OCI-LY3 (cell line): Measurements from ENCODE around the gene ARHGAP19.

Experiments used
- CTCF ChIP-seq: fragments of 200-600, 300-600 bp; sonication (generic); IDR thresholded peaks from 2 replicates; pipeline ENCODE4 v1.5.1; 2014; ENCODE audit warnings: antibody characterized with exemption, low read length, low read depth
- EZH2phosphoT487 ChIP-seq: fragments of 200-600 bp; shearing (Covaris generic); IDR thresholded peaks from 2 replicates; pipeline ENCODE4 v1.6.1; 2018; ENCODE audit warnings: antibody characterized with exemption, mixed run types, low read depth

DNA sequence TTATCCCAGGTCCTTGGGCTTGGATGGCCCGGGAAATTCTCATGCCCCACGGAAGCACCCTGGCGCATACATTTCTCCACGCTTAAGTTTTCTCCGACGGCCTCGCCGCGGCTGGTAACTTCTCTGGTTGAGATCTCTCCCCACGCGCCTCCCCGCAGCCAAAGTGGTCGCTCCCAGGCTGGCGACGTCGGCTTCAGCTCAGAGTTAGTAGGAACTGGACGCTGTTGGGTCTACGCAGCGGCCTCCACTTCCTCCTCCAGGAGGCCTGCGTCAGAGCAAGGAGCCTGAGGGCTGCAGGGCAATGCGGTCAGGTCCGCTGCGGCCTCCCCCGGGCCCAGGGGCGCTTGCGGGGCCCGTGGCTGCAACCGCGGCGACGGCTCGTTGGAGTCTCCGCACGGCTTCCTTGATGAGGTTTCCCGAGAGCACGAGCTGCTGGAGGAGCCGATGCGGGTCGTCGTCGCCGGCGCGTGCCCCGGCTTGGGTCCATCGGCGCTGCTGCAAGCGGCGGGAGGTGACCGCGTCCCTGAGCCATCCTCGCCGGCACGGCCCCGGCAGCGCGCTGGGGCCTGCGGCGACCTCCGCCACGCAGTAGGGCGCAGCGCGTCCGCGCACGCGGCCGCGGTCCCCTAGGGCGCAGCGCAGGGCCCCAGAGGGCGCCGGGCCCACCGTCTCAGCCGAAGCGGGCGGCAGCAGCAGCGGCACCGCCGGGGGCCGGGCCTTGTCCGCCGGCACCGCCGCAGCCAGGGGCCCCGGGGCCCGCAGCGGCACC lies 41.3 kb upstream of the ARHGAP19 start:
- TF ChIP-seq CTCF (no peak), EZH2phosphoT487 (no peak)
